NCI-H345 treated with DMSO at 0.1 percent for 48 hours (cell line): ENCODE data around the gene SCN9A.
A peak's percentile ranks its signal among the peaks of the same experiment; 100 is the strongest.

ENCODE experiments used
- DNase-seq: peaks from one replicate; lab custom pipeline; 2025; ENCODE audit not compliant: unreplicated experiment; lab: John Stamatoyannopoulos, UW

The SCN9A gene

DNA sequence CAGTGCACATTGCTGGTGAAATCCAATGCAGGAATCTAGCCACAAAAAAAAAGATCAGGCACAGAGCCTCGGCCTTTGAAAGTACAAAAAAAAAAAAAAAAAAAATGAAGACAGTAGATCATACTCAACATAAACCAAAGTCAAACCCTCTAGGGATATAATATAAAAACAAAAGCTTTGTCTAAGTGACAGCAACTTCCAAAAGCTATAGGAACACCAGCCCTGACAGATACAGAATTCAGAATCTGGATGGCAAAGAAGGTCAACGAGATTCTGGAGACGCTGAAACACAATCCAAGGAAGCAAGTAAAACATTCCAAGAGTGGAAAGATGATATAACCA lies 194.0 kb downstream of the SCN9A start:
- DNase-seq, result no peak

GRCh38 chr2:166180951-166181812 lies 194.6 kb downstream of the SCN9A start:
- DNase-seq, result peak; percentile 41

DNA sequence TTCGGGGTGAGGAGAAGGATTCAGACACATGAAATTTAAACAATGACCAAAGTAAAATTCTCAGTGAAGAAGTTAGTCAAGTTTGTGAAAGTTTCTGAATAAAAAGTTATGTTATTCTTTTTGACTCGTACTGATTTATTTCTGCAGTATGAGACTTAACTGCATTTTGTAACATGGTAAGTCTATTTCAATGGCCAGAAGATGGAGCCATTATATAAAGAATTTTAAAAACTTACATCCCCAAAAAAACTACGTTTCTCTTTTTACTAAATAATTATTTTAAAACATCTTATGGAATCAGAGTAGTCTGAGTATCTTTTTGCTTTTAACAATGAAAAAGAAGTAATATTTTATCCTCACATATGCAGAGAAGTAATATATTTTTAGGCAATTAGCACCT lies 196.5 kb downstream of the SCN9A start:
- no peak for DNase-seq

- no peak for DNase-seq
Observed at GRCh38 chr2:166173263-166173662, 202.5 kb downstream of the SCN9A start.

DNA sequence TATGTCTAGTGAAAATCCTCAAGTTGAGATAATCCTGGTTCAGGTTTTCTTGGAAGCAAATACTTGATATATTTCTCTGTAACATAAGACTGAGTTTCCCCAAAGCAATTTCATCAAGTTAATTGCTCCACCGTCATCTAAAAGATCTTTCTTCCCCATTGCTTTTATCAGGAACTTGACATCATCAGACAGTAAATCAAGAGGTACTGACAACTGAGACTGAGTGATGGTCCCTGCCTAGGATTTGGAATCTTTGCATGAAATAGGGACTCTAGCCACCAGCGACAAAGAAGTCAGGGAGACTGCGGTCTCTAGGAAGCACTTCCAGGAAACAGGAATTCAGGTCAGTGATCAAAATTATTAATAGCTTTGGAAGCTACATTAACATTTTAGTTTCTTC lies 204.5 kb downstream of the SCN9A start:
- DNase-seq, result no peak

- DNase-seq, result no peak
Observed at GRCh38 chr2:166170356-166170755, 205.4 kb downstream of the SCN9A start.

DNA sequence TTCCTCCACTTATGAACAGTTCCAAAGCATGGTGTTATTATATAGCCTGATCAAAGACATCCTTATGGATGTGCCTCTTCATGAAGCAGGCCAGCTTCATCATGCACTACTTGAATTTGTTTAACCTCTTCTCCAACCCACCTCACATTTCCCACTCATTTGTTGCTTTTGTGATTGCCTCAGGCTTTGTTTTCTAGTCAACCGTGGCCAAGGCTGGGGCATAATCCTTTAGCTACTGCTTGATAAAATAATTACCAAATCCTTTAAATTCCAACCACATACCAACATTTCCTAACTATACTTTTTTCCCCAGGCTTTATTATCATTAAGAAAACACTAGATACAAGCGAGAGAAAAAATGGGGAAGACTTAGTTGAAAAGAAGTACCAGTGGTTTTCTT lies 208.3 kb downstream of the SCN9A start:
- no peak for DNase-seq

- DNase-seq, result no peak
Observed at GRCh38 chr2:166163775-166164174, 212.0 kb downstream of the SCN9A start.

GRCh38 chr2:166158546-166158945 lies 217.2 kb downstream of the SCN9A start:
- DNase-seq, result no peak

DNA sequence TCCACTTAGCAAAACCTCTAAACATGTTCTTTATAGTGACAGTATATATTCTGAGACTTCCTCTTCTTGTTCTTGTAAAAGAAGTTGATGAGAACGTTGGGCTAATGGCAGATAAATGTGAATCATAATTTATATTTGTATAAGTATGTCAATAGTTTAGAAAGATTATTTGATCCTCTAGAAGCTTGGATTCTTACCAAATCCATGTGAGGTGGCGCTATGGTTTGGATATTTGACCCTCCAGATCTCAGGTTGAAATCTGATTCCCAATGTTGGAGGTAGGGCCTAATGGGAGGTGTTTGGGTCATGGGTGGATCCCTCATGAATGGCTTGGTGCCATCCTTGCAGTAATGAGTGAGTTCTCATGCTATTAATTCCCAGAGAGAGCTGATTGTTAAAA lies 218.2 kb downstream of the SCN9A start:
- no peak for DNase-seq

DNA sequence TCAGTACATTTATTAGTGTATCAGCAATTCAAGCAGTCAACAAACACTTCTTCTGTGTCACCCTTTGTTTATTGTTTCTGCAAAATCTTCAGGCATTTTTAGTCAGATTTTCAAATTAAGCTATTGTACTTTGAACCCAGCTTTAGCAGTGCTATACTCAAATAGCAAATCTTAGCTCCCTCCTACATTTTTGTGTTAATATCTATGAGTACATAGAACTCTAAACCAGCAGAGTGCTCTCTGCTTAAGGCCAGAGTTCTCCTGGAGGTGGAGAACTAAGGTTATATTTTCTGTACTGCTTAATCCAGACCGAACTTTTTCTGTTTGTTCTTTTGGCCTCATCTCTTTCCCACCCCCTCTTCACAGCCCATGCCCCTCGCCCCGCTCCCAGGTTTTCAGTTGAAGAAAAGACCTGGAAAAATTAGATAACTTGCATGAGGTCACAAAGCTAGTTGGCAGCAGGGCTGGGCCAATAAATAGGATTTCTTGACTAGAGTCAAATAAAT lies 218.7 kb downstream of the SCN9A start:
- no peak for DNase-seq

GRCh38 chr2:166155589-166155988 lies 220.2 kb downstream of the SCN9A start:
- DNase-seq, result no peak

DNA sequence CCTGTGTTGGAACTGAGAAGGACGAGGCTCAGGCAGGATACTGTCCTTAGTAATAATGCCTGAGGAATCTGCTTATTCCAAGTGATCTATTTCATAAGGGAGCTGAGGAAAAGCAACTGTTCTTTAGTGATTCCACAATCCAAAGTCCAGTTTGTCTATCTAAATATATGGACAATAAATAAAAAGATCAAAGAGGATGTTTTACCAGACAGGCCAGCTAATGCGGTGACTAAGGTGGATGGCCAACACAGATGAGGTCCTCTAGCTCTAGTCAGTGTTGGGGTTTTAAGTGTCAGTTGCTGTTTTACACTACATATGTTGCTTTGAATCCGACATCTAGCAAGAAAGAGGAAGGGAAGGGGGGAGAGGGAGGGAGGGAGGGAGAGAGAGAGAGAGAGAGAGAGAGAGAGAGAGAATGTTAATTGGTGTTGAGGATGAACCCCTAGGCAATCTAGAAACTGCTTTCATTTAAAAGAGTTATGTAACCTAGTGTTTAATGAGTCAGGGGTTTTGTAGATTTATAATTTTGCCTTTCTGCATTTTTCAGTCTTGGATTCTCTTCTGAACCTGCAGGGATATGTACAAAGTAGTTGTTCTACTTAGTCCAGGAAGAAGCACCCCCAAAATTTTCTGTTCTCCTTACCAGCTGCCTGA lies 220.9 kb downstream of the SCN9A start:
- no peak for DNase-seq

GRCh38 chr2:166152064-166152463 lies 223.7 kb downstream of the SCN9A start:
- no peak for DNase-seq

- no peak for DNase-seq
Observed at GRCh38 chr2:166148500-166149400, 227.0 kb downstream of the SCN9A start.

DNA sequence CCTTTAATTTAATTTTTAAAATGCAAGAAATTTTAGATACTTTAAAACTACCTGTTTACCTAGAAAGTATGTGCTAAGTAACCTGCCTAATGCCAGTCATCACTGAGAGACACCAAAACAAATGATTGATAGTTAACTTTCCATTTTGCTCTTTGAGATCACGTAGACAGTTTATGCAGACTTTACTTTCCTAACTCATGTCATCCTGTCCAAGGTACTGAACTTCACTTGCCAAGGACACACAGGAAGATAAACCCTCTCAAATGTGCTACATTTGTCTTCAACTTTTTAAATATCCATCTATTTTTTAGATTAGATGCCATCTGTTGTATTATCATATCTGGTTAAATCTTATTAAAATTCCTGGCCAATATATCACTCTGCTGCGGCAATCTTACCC lies 227.9 kb downstream of the SCN9A start:
- DNase-seq, result no peak
